Measurements from ENCODE around the gene MLIP. TPM values are rescaled to one million over a fixed set of nuclear protein-coding genes. Genes with fewer than 3 reads are reported as not detected.

MLIP gene
- total RNA-seq, 2 experiments from 2014 or later = not detected

DNA sequence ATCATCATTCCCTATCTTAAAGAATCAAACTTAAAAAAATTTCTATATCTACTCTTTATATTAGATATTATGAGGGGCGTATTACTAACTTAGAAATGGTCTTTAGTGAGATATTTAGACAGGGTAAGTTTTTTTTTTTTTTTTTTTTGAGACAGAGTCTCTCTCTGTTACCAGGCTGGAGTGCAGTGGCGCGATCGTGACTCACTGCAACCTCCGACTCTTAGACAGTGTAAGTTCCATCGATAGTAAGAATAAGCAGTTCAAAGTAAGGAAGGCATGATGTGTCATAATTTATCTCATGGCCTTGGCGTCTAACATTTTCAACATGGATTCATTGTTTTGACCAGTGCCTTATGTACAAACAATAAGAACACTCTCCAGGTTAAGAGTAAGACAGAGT lies 72.4 kb downstream of the MLIP start:
- TF ChIP-seq, protein P1, sequence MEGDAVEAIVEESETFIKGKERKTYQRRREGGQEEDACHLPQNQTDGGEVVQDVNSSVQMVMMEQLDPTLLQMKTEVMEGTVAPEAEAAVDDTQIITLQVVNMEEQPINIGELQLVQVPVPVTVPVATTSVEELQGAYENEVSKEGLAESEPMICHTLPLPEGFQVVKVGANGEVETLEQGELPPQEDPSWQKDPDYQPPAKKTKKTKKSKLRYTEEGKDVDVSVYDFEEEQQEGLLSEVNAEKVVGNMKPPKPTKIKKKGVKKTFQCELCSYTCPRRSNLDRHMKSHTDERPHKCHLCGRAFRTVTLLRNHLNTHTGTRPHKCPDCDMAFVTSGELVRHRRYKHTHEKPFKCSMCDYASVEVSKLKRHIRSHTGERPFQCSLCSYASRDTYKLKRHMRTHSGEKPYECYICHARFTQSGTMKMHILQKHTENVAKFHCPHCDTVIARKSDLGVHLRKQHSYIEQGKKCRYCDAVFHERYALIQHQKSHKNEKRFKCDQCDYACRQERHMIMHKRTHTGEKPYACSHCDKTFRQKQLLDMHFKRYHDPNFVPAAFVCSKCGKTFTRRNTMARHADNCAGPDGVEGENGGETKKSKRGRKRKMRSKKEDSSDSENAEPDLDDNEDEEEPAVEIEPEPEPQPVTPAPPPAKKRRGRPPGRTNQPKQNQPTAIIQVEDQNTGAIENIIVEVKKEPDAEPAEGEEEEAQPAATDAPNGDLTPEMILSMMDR (conservative IDR thresholded peaks at IDR 0.05; ENCODE audit: low read length) = no peak
- no peak for TF ChIP-seq EZH2phosphoT487 (IDR thresholded peaks at IDR 0.05; ENCODE audit: borderline replicate concordance, low read depth, low read length)

DNA sequence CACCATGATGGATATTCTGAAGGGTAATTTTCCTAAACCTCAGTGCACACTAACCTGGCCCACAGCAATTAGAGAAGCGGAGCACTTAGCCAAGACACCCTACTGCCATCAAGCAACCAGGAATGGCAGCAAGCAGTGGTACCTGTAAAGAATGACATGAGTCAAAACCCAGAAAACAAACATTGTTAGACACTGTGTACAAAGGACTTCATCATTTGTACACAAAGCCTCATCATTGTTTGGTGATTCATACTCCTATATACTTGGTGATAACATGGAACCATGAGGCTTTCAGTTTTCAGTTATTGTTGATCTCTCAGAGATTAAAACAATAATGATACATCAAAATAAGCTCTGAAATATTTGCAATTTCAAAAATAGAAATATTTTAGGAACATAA lies 74.6 kb downstream of the MLIP start:
- ChIA-PET CTCF (ENCODE audit: unreplicated experiment) (no interaction called here), POLR2A (no interaction called here)
- Histone ChIP-seq H3K4me3 (ENCODE audit: low read depth, low read length, poor library complexity, severe bottlenecking) (no peak overlapping the region), H3K36me3 (ENCODE audit: insufficient read depth, low read length) (no peaks in the 10 kb centered on the region), H3K4me2 (ENCODE audit: low read length) (no peak overlapping the region), H3K79me2 (ENCODE audit: insufficient read depth, low read depth, low read length) (no peaks in the 10 kb centered on the region), H3K9me3 (ENCODE audit: low read length) (no peaks in the 10 kb centered on the region), H2AFZ (ENCODE audit: low read length) (no peak overlapping the region), H3K9me2 (ENCODE audit: insufficient read depth, low read length) (no peaks in the 10 kb centered on the region), H3K27ac (ENCODE audit: low read depth, low read length, poor library complexity, severe bottlenecking) (no peak overlapping the region), H4K20me1 (ENCODE audit: insufficient read depth, low read length) (no peaks in the 10 kb centered on the region), H3K4me1 (ENCODE audit: insufficient read depth, low read length, poor library complexity, severe bottlenecking) (no peaks in the 10 kb centered on the region)
- DNase-seq (ENCODE audit: low spot score) = no peak
- BruUV-seq (replicated peaks) = no TSS peak
- TF ChIP-seq, protein P1 (conservative IDR thresholded peaks at IDR 0.05; ENCODE audit: low read length) = no peak
- TF ChIP-seq EZH2phosphoT487 (IDR thresholded peaks at IDR 0.05; ENCODE audit: borderline replicate concordance, low read depth, low read length) = no peak
- intact Hi-C loops (cut with micrococcal nuclease; ENCODE audit: unreplicated experiment) = no loop called here

More for the DNA sequence above, 72.4 kb downstream of the MLIP start:
- H4K20me1 ChIP-seq (ENCODE audit: insufficient read depth, low read length) = no peaks in the 10 kb centered on the region
- H3K79me2 ChIP-seq (ENCODE audit: insufficient read depth, low read depth, low read length) = no peaks in the 10 kb centered on the region
- H3K4me1 ChIP-seq (ENCODE audit: insufficient read depth, low read length, poor library complexity, severe bottlenecking) = no peaks in the 10 kb centered on the region
- H3K9me3 ChIP-seq (ENCODE audit: low read length) = no peaks in the 10 kb centered on the region
- no peak overlapping the region for H2AFZ ChIP-seq (ENCODE audit: low read length)
- ChIA-PET POLR2A (interaction anchor here (0.7 kb wide), 1 partner anchor 30 kb away, joined by 3 read pairs; no protein-coding TSS in a partner anchor), CTCF (ENCODE audit: unreplicated experiment) (no interaction called here)
- no peak for DNase-seq (ENCODE audit: low spot score)
- H3K27ac ChIP-seq (ENCODE audit: low read depth, low read length, poor library complexity, severe bottlenecking) = no peak overlapping the region
- no peak overlapping the region for H3K4me2 ChIP-seq (ENCODE audit: low read length)
- H3K36me3 ChIP-seq (ENCODE audit: insufficient read depth, low read length) = no peaks in the 10 kb centered on the region
- no TSS peak for BruUV-seq (replicated peaks)
- intact Hi-C loops (cut with micrococcal nuclease; ENCODE audit: unreplicated experiment) = no loop called here
- no peak overlapping the region for H3K4me3 ChIP-seq (ENCODE audit: low read depth, low read length, poor library complexity, severe bottlenecking)
- no peaks in the 10 kb centered on the region for H3K9me2 ChIP-seq (ENCODE audit: insufficient read depth, low read length)

DNA sequence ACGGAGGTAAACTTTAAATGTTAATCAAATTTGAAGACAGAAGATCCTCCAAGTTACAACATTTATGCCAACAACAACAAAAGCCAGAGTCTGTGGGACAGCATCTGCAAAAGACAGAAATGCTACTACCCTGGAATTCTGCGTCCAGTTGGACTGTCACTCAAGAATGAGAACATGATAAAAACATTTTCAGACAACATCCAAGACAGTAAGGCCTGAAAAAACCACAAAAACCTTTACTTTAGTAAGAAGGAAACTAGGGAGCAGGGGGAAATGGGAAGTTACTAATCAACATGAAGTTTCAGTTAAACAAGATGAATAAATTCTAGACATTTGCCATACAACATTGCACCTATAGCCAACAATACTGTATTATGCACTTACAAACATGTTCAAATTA lies 77.6 kb downstream of the MLIP start:
- Histone ChIP-seq H3K4me3 (ENCODE audit: low read depth, low read length, poor library complexity, severe bottlenecking) (no peak overlapping the region), H3K79me2 (ENCODE audit: insufficient read depth, low read depth, low read length) (no peaks in the 10 kb centered on the region), H2AFZ (ENCODE audit: low read length) (no peak overlapping the region), H3K27ac (ENCODE audit: low read depth, low read length, poor library complexity, severe bottlenecking) (no peak overlapping the region), H3K9me2 (ENCODE audit: insufficient read depth, low read length) (no peaks in the 10 kb centered on the region), H3K9me3 (ENCODE audit: low read length) (no peaks in the 10 kb centered on the region), H3K4me2 (ENCODE audit: low read length) (no peak overlapping the region), H3K4me1 (ENCODE audit: insufficient read depth, low read length, poor library complexity, severe bottlenecking) (no peaks in the 10 kb centered on the region), H4K20me1 (ENCODE audit: insufficient read depth, low read length) (no peaks in the 10 kb centered on the region), H3K36me3 (ENCODE audit: insufficient read depth, low read length) (no peaks in the 10 kb centered on the region)
- no TSS peak for BruUV-seq (replicated peaks)
- no peak for TF ChIP-seq EZH2phosphoT487 (IDR thresholded peaks at IDR 0.05; ENCODE audit: borderline replicate concordance, low read depth, low read length)
- TF ChIP-seq, protein P1 (conservative IDR thresholded peaks at IDR 0.05; ENCODE audit: low read length) = no peak
- ChIA-PET POLR2A (interaction anchor here (0.7 kb wide), 1 partner anchor 324 kb away, joined by 3 read pairs; no protein-coding TSS in a partner anchor), CTCF (ENCODE audit: unreplicated experiment) (no interaction called here)
- DNase-seq (ENCODE audit: low spot score) = no peak
- intact Hi-C loops (cut with micrococcal nuclease; ENCODE audit: unreplicated experiment) = no loop called here
